ENCODE data around the gene PLXDC2. TPM values are rescaled to one million over a fixed set of nuclear protein-coding genes. Genes with fewer than 3 reads are reported as not detected.

Gene PLXDC2
- total and polyA plus RNA-seq, 2 experiments from 2014 or later, result 39.9 to 52.2 TPM

DNA sequence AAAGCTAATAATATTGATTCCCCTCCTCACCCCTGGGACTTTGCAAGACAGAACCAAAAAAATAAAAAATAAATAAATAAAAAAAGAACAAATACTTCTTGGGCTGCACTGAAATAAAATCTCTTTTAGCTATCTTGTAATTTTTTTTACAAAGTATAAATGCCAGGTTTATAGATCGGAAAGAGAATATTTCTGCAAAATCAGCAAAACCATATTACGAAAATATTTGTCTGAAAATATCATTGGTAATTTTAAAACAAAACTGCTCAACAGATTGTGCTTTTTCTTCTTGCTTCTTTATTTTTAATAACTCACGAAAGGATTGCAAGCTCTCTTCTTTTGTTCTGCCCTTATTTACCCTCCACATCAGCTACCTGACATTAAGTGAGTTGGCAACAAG is 213.3 kb downstream of the PLXDC2 start:
- Histone ChIP-seq H3K4me1 (ENCODE audit: insufficient read depth) (no peaks in the 10 kb centered on the region), H3K27me3 (no peaks in the 10 kb centered on the region), H3K4me2 (no peak overlapping the region), H2AFZ (no peak overlapping the region), H3K36me3 (replicated peaks; ENCODE audit: insufficient read depth, low read depth) (no peaks in the 10 kb centered on the region), H3K9me2 (replicated peaks; ENCODE audit: insufficient read depth) (no peaks in the 10 kb centered on the region), H3K9me3 (ENCODE audit: low read depth) (no peaks in the 10 kb centered on the region), H3K79me2 (no peaks in the 10 kb centered on the region), H3K4me3 (no peak overlapping the region), H4K20me1 (ENCODE audit: insufficient read depth, poor library complexity, severe bottlenecking) (no peaks in the 10 kb centered on the region), H3K27ac (no peak overlapping the region)
- 93% methylated on average over 3 of the region's 3 CpGs for WGBS (ENCODE audit: low lambda C conversion rate, missing lambda C conversion rate)
- TF ChIP-seq EZH2 (IDR thresholded peaks at IDR 0.05; ENCODE audit: borderline replicate concordance), result no peak
- no peak for TF ChIP-seq EZH2phosphoT487 (IDR thresholded peaks at IDR 0.05; ENCODE audit: low read depth, severe bottlenecking, unreplicated experiment)
- TF ChIP-seq CTCF (IDR thresholded peaks at IDR 0.05; ENCODE audit: poor library complexity), result no peak
- no peak for DNase-seq (ENCODE audit: low spot score)

DNA sequence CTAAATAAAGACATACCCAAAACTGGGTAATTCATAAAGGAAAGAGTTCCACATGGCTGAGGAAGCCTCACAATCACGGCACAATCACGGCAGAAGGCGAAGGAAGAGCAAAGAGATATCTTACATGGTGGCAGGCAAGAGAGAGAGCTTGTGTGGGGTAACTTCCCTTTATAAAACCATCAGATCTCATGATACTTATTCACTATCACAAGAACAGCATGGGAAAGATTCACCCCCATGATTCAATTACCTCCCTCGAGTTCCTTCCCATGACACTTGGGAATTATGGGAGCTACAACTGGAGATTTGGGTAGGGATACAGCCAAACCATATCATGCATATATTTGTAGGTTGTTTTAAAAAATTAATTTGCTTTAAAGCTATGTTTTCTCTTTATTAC is 217.2 kb downstream of the PLXDC2 start:
- Histone ChIP-seq H2AFZ (no peak overlapping the region), H3K36me3 (replicated peaks; ENCODE audit: insufficient read depth, low read depth) (no peaks in the 10 kb centered on the region), H3K9me2 (replicated peaks; ENCODE audit: insufficient read depth) (no peaks in the 10 kb centered on the region), H3K4me2 (no peak overlapping the region), H3K4me1 (ENCODE audit: insufficient read depth) (no peaks in the 10 kb centered on the region), H3K4me3 (no peak overlapping the region), H3K27ac (no peak overlapping the region), H3K79me2 (no peaks in the 10 kb centered on the region), H4K20me1 (ENCODE audit: insufficient read depth, poor library complexity, severe bottlenecking) (no peaks in the 10 kb centered on the region), H3K9me3 (ENCODE audit: low read depth) (no peaks in the 10 kb centered on the region), H3K27me3 (no peaks in the 10 kb centered on the region)
- TF ChIP-seq EZH2 (IDR thresholded peaks at IDR 0.05; ENCODE audit: borderline replicate concordance) (no peak), EZH2phosphoT487 (IDR thresholded peaks at IDR 0.05; ENCODE audit: low read depth, severe bottlenecking, unreplicated experiment) (no peak), CTCF (IDR thresholded peaks at IDR 0.05; ENCODE audit: poor library complexity) (no peak)
- no peak for DNase-seq (ENCODE audit: low spot score)
- WGBS (ENCODE audit: low lambda C conversion rate, missing lambda C conversion rate), result 97% methylated on average over 4 of the region's 4 CpGs

DNA sequence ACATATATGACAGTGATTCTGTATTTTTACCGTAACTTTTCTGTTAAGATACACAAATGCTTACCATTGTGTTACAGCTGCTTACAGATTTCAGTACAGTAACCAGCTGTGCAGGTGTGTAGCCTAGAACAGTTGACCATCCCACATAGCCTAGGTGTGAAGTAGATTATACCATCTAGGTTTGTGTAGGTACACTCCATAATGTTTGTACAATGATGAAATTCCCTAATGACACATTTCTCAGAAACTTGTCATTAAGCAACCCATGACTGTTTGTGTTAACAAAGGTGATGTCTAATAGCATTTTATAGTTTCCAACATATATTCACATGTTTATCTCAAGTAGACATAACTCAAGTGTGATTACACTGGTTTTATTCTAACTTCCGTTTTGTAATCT is 218.5 kb downstream of the PLXDC2 start:
- WGBS (ENCODE audit: low lambda C conversion rate, missing lambda C conversion rate), result 92% methylated on average over 2 of the region's 2 CpGs
- no peak for DNase-seq (ENCODE audit: low spot score)
- no peaks in the 10 kb centered on the region for H3K9me3 ChIP-seq (ENCODE audit: low read depth)

More for the DNA sequence above, 218.5 kb downstream of the PLXDC2 start:
- H3K79me2 ChIP-seq, result no peaks in the 10 kb centered on the region
- H3K27ac ChIP-seq, result no peak overlapping the region
- no peak overlapping the region for H3K4me2 ChIP-seq
- H3K4me3 ChIP-seq, result no peak overlapping the region
- no peaks in the 10 kb centered on the region for H3K4me1 ChIP-seq (ENCODE audit: insufficient read depth)
- no peaks in the 10 kb centered on the region for H3K9me2 ChIP-seq (replicated peaks; ENCODE audit: insufficient read depth)
- TF ChIP-seq CTCF (IDR thresholded peaks at IDR 0.05; ENCODE audit: poor library complexity) (no peak), EZH2 (IDR thresholded peaks at IDR 0.05; ENCODE audit: borderline replicate concordance) (no peak), EZH2phosphoT487 (IDR thresholded peaks at IDR 0.05; ENCODE audit: low read depth, severe bottlenecking, unreplicated experiment) (no peak)
- H4K20me1 ChIP-seq (ENCODE audit: insufficient read depth, poor library complexity, severe bottlenecking), result no peaks in the 10 kb centered on the region
- no peaks in the 10 kb centered on the region for H3K27me3 ChIP-seq
- H3K36me3 ChIP-seq (replicated peaks; ENCODE audit: insufficient read depth, low read depth), result no peaks in the 10 kb centered on the region
- H2AFZ ChIP-seq, result no peak overlapping the region

All from hepatocyte (in vitro differentiated cells).